Measurements from ENCODE around the gene EML4.

EML4 gene

DNA sequence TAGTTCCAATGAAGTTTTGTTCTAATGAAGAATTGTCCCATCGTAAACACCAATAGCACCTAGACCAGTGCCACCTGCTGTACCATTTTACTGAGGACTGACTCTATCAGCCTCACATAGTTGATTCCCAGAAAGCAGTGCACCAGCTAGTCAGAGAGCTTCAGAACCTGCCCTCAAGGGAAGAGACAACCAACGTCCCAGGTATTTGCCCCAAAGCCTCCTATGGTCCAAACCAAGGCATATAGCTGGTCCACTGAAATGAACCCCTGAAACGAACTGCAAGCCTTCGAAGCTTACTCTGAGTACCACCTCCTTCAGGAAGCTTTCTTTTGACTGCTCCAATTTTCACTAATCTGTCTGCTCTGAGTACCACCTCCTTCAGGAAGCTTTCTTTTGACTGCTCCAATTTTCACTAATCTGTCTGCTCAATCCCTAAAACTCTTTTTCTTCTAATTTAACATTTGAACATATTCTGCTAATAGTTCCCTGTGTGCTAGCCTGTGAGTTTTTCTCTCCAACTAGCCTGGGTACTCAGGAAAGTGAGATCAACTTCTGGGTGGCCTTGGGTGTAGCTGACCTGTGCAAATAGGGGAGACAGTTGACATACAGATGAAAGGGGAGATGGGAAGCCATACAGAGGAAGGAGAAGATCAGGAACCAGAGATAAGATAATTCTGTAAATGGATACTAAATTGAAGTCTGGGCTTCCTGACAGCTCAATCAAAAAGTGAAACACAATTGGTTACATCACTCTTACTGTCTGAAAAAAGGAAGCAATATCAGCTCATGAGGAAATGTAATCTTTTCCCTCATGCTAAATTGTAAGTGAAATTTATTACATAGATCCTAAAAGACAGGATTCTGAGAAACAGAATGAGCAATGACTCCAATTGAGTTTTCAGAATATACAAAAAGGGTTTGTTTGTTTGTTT, 33.5 kb upstream of the EML4 start:
- H3K4me3 ChIP-seq (ENCODE audit: low read length), result no peak overlapping the region
- TF ChIP-seq, protein P1, sequence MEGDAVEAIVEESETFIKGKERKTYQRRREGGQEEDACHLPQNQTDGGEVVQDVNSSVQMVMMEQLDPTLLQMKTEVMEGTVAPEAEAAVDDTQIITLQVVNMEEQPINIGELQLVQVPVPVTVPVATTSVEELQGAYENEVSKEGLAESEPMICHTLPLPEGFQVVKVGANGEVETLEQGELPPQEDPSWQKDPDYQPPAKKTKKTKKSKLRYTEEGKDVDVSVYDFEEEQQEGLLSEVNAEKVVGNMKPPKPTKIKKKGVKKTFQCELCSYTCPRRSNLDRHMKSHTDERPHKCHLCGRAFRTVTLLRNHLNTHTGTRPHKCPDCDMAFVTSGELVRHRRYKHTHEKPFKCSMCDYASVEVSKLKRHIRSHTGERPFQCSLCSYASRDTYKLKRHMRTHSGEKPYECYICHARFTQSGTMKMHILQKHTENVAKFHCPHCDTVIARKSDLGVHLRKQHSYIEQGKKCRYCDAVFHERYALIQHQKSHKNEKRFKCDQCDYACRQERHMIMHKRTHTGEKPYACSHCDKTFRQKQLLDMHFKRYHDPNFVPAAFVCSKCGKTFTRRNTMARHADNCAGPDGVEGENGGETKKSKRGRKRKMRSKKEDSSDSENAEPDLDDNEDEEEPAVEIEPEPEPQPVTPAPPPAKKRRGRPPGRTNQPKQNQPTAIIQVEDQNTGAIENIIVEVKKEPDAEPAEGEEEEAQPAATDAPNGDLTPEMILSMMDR (conservative IDR thresholded peaks at IDR 0.05; ENCODE audit: low read length), result no peak
- DNase-seq (ENCODE audit: low read depth), result no peak

DNA sequence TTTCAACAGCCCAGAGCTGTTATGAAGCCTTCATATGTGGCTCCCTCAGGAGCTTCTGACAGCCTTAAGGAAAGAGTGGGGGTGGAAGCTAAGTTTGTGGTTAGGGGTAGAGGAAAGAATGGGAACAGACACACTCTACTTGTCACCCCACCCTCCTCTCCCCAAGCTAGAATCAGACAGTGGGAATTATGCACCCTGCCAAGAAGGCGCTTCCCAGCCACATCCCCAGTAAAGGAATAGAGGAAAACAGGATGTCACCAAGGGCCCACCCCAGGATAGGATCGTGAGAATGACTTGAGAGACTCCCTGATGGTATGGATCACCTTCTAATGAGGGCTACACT, 32.4 kb upstream of the EML4 start:
- TF ChIP-seq, protein P1 (conservative IDR thresholded peaks at IDR 0.05; ENCODE audit: low read length), result no peak
- H3K4me3 ChIP-seq (ENCODE audit: low read length), result no peak overlapping the region
- DNase-seq (ENCODE audit: low read depth), result no peak

- TF ChIP-seq, protein P1 (conservative IDR thresholded peaks at IDR 0.05; ENCODE audit: low read length), result no peak
- DNase-seq (ENCODE audit: low read depth), result no peak
- H3K4me3 ChIP-seq (ENCODE audit: low read length), result no peak overlapping the region
These were observed 31.9 kb upstream of the EML4 start for GRCh38 chr2:42137125-42137841.

DNA sequence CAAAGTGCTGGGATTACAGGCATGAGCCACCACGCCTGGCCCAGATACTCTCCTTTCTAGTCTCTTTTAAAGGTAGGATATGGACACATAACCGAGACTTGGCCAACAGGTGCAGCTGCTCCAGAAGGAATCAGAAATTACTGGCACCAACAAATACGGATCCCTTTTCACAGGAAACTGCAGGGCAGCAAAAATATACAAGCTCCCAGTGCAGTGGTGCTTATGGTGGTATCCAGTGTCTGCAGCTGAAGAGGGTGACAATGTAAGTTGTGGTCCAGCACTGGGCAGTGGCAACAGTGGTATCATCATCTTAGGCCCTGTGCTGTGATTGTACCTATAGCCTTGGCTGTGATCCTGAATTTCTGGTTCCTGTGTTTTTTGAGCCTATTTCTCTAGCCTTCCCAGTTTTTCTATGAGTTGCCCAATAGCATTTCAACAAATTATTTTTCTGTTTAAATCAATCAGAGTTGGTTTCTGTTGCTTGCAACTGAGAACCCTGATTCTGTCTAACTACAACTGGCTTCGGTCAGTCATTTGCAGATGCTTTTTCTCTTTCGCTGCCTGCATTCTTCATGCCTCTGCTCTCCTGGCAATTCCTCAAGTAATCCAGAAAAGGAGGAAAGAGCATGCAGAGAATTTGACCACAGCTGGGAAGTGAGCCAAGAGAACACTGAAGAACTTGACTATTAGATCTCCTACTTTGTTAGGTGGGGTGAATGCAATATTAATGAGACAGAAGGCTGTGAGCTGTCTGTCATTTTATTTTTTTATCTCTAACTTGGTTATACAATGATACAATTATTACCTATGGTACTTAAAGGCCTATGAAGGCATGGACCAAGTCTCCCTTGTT, 30.8 kb upstream of the EML4 start:
- DNase-seq (ENCODE audit: low read depth), result peak; percentile 99
- TF ChIP-seq, protein P1 (conservative IDR thresholded peaks at IDR 0.05; ENCODE audit: low read length), result no peak

GRCh38 chr2:42139101-42139500, 30.1 kb upstream of the EML4 start:
- H3K4me3 ChIP-seq (ENCODE audit: low read length), result no peak overlapping the region
- peak; percentile 27 for DNase-seq (ENCODE audit: low read depth)
- TF ChIP-seq, protein P1 (conservative IDR thresholded peaks at IDR 0.05; ENCODE audit: low read length), result no peak

More for the DNA sequence above, 30.8 kb upstream of the EML4 start:
- H3K4me3 ChIP-seq (ENCODE audit: low read length), result no peak overlapping the region

GRCh38 chr2:42140496-42140895, 28.7 kb upstream of the EML4 start:
- TF ChIP-seq, protein P1 (conservative IDR thresholded peaks at IDR 0.05; ENCODE audit: low read length), result no peak
- DNase-seq (ENCODE audit: low read depth), result no peak
- no peak overlapping the region for H3K4me3 ChIP-seq (ENCODE audit: low read length)
